GM12892 (cell line): Measurements from ENCODE around the gene MED7.

Source experiments
- POLR2AphosphoS5 ChIP-seq: IDR thresholded peaks from 2 replicates; pipeline ENCODE4 v1.6.1; 2011; ENCODE audit warnings: low read depth, low read length, control low read depth
- TAF1 ChIP-seq: IDR thresholded peaks from 2 replicates; pipeline ENCODE4 v1.6.1; 2011; ENCODE audit warnings: low read depth, mild to moderate bottlenecking, control low read depth, low read length, borderline replicate concordance

DNA sequence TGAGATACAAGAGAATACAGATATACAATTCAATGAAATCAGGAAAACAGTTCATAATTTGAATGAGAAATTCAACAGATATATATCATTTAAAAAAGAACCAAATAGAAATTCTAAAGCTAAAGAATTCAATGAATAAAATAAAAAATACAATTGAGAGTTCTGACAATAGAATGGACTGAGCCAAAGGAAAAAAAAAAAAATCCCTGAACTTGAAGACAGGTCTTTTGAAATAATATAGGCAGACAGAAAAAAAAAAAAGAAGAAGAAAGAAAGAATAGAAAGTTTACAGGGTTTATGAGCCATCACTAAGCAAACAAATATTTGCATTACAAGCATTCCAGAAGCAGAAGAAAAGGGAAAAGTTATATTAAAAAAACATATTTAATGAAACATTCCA is 21.0 kb downstream of the MED7 start:
- no peak for TF ChIP-seq POLR2AphosphoS5
- TF ChIP-seq TAF1 = no peak
